Parathyroid adenoma (tissue), 2 donors: Measurements from ENCODE around the gene PNKD.

Experiments
- H2AFZ ChIP-seq: fragments of 300-600 bp; sonication (generic); one replicate; pipeline ENCODE4 v1.7.0; 2017; ENCODE audit warnings: antibody characterized with exemption, mild to moderate bottlenecking
- H3K27ac ChIP-seq: fragments of 300-600 bp; sonication (generic); one replicate; pipeline ENCODE4 v1.7.0; 2017
- H3K27me3 ChIP-seq: fragments of 300-600 bp; sonication (generic); one replicate; pipeline ENCODE4 v1.7.0; 2017; ENCODE audit warnings: low read length; ENCODE audit not compliant: control insufficient read depth, insufficient read depth
- H3K36me3 ChIP-seq: fragments of 300-600 bp; sonication (generic); one replicate; pipeline ENCODE4 v1.7.0; 2017; ENCODE audit warnings: low read length; ENCODE audit not compliant: control insufficient read depth, insufficient read depth
- H3K4me1 ChIP-seq: fragments of 300-600 bp; sonication (generic); one replicate; pipeline ENCODE4 v1.7.0; 2017; ENCODE audit warnings: control low read depth
- H3K4me2 ChIP-seq: fragments of 300-600 bp; sonication (generic); one replicate; pipeline ENCODE4 v1.7.0; 2017; ENCODE audit warnings: low read length
- H3K4me3 ChIP-seq: fragments of 300-600 bp; sonication (generic); one replicate; pipeline ENCODE4 v1.7.0; 2017; ENCODE audit warnings: low read depth, low read length
- H3K79me2 ChIP-seq: fragments of 300-600 bp; sonication (generic); one replicate; pipeline ENCODE4 v1.7.0; 2017; ENCODE audit warnings: control low read depth
- H3K9ac ChIP-seq: fragments of 300-600 bp; sonication (generic); one replicate; pipeline ENCODE4 v1.7.0; 2017; ENCODE audit warnings: mild to moderate bottlenecking
- H3K9me3 ChIP-seq: fragments of 300-600 bp; sonication (generic); one replicate; pipeline ENCODE4 v1.7.0; 2017; ENCODE audit warnings: low read length; ENCODE audit not compliant: control insufficient read depth
- CTCF ChIP-seq: fragments of 300-600 bp; sonication (generic); IDR thresholded peaks from one replicate; pipeline ENCODE4 v1.7.0; 2017; ENCODE audit warnings: antibody characterized with exemption, mild to moderate bottlenecking
- donor health status: primary hyperparathyroidism.

PNKD gene

DNA sequence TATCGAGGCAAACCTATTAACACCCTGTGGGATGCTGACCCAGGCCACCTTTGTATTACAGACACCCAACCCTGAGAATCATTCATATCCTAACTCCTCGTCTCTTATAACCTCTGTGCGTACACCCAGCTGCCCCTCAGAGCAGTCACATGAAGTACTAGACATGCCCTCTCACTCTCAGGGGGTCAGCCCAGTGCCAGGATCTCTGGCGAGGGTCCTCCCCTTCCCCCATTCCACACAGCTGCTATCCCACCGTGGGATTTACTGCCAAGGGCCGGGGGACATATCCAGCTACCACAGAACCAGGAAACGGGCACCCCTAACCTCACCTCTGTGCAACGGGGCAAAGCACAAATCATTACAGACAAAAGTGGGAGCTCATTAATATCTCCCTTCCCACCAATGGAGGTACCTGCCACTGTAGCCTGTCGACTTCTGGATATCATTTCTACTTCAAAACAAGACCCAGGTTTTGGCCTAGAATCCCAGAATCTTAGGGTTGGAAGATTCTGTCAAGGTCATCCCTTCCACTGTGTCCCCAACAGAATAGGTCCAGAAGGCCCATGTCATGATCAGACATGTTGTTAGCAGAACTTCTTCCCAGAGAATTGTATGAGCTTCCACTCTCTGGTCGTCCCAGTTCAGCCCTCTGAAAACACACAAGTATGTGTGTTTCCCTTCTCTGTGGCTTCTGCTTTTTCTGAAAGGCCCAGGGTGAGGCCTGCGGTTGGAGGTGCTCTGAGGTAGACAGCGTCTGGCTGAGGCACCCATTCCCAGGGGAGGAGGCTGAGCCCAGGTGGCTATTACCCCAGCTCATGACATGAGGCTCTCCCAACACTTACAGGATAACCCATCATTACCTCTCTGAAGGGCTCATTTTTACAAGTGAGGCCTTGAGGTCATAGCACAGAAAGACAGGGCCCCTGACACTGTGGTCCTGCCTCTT is 20.3 kb downstream of the PNKD start:
- H3K4me3 ChIP-seq = peak overlapping the region; percentile 94

GRCh38 chr2:218291318-218292047 is 21.2 kb downstream of the PNKD start:
- no peak for TF ChIP-seq CTCF
- H3K4me1 ChIP-seq = peaks cover 41% of the 10 kb centered on the region

More for the DNA sequence above, 20.3 kb downstream of the PNKD start:
- Histone ChIP-seq H3K9me3 (no peaks in the 10 kb centered on the region), H3K4me1 (peaks cover 43% of the 10 kb centered on the region), H3K79me2 (peaks cover 17% of the 10 kb centered on the region), H3K27me3 (no peaks in the 10 kb centered on the region), H3K4me2 (peak overlapping the region; percentile 85), H3K36me3 (no peaks in the 10 kb centered on the region), H2AFZ (no peak overlapping the region), H3K27ac (peak overlapping the region; percentile 82), H3K9ac (no peak overlapping the region)
- TF ChIP-seq CTCF = no peak

DNA sequence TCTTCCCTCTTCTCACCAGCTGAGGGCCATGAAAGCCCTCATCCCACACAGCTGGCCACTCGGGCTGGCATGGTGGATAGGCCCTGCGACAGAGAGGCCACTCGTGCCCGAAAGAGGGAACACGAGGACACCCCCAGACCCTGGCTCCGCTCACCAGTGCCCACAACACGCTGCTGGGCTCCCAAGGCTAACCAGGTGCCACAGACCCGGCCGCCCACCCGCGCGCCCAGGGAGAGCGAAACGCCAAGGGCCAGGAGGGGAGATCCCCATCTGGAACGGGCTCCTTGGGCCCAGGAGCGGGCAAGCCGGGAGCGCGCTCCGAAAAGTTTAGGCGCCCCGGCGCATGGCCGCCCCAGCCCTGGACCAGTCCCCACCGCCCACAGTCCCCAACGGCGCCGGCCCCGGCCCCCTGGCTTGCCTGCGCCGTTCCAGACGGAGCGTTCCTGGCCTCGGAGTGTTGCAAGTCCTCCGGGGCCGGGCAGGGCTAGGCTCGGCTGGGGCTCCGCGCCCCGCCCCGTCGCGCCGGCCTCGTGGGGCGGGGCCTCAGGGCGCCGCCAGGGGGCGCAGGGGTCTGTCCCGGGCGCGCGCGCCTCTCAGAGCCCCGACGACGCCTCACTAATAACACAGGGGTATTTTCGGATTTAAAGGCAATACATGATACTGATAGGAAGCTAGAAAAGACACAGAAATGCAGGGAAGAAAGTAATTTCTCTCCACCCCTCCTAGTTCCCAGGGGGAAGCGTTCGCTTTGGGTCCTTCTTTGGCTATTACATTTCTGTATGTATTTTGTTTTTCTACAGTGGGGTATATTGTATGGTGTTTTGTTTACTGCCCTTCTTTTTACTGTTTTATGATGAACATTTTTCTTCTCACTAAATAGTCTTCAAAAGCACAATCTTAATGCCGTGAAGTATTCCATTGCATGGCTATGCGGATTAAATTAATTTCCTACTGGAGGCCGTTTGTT is 22.0 kb downstream of the PNKD start, which contains the start of gene TMBIM1:
Gene TMBIM1, minus strand, starts transcription at position 456 of the 967 bp plus-strand sequence. CDS start 10,362 bp downstream, outside the sequence.
- TF ChIP-seq CTCF = peak; percentile 60
- H3K9me3 ChIP-seq = no peaks in the 10 kb centered on the region

More at GRCh38 chr2:218291318-218292047, 21.2 kb downstream of the PNKD start:
- Histone ChIP-seq H3K27me3 (no peaks in the 10 kb centered on the region), H3K9ac (peak overlapping the region; percentile 65), H3K4me3 (peak overlapping the region; percentile 94), H2AFZ (peak overlapping the region; percentile 79), H3K36me3 (no peaks in the 10 kb centered on the region), H3K27ac (peak overlapping the region; percentile 82), H3K9me3 (no peaks in the 10 kb centered on the region), H3K79me2 (peaks cover 14% of the 10 kb centered on the region), H3K4me2 (peak overlapping the region; percentile 85)

DNA sequence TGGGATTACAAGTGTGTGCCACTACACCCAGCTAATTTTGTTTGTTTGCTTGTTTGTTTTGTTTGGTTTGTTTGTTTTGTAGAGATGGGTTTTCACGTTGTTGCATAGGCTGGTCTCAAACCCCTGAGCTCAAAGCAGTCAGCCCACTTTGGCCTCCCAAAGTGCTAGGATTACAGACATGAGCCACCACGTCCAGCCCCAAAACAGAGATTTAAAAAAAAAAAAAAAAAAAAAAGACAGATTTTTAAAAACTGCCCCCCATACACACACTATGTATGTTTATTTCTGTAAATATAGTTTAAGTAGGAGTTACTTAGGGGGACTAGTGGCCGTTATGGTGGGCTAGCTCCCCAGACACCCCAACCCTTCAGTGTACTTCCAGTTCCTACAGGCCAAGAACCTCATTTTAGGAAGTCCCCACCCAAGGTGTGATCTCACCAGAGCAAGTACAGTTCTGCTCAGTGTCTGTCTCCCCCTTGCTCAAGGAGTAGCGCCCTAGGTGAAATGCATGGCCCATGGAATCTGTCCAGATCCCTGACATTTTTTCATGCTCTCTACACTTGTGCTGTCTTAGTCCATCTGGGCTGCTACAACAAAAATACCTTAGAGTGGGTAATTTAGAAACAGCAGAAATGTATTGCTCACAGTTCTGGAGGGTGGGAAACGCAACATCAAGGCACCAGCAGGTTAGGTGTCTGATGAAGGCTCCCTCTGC is 23.6 kb downstream of the PNKD start:
- Histone ChIP-seq H3K4me2 (no peak overlapping the region), H3K27ac (no peak overlapping the region), H3K36me3 (no peaks in the 10 kb centered on the region), H3K9me3 (no peaks in the 10 kb centered on the region), H3K79me2 (peaks cover 9% of the 10 kb centered on the region), H3K4me1 (peaks cover 34% of the 10 kb centered on the region), H3K27me3 (no peaks in the 10 kb centered on the region), H2AFZ (no peak overlapping the region), H3K4me3 (no peak overlapping the region), H3K9ac (no peak overlapping the region)
- TF ChIP-seq CTCF = no peak

More for the DNA sequence above, 22.0 kb downstream of the PNKD start, which contains the start of gene TMBIM1:
- Histone ChIP-seq H3K27me3 (no peaks in the 10 kb centered on the region), H2AFZ (peak within 1 kb of the TSS; percentile 79), H3K79me2 (peaks cover 14% of the 10 kb centered on the region), H3K4me2 (peak within 1 kb of the TSS; percentile 85), H3K9ac (peak within 1 kb of the TSS; percentile 65), H3K36me3 (no peaks in the 10 kb centered on the region), H3K4me3 (peak within 1 kb of the TSS; percentile 94), H3K27ac (peak within 1 kb of the TSS; percentile 82), H3K4me1 (peaks cover 36% of the 10 kb centered on the region)
